Ishikawa (cell line): ENCODE measurements around the gene RFX6.

ENCODE experiments used
- EGR1 ChIP-seq: IDR thresholded peaks from 2 replicates; pipeline ENCODE4 v1.6.1; 2012
- TAF1 ChIP-seq: IDR thresholded peaks from 2 replicates; pipeline ENCODE4 v1.6.1; 2012; ENCODE audit warnings: low read depth, mild to moderate bottlenecking
- ZBTB7A ChIP-seq: IDR thresholded peaks from 2 replicates; pipeline ENCODE4 v1.6.1; 2012; ENCODE audit warnings: low read depth

- TF ChIP-seq ZBTB7A: no peak
- no peak for TF ChIP-seq EGR1
- TF ChIP-seq TAF1: no peak
Measured at GRCh38 chr6:116859264-116859663, 17.8 kb upstream of the RFX6 start.
